Measurements from ENCODE around the gene EFCAB6.

The EFCAB6 gene

GRCh38 chr22:43635101-43635500, 177.0 kb downstream of the EFCAB6 start:
- DNase-seq (ENCODE audit: low spot score) = no peak
- TF ChIP-seq, protein P1, sequence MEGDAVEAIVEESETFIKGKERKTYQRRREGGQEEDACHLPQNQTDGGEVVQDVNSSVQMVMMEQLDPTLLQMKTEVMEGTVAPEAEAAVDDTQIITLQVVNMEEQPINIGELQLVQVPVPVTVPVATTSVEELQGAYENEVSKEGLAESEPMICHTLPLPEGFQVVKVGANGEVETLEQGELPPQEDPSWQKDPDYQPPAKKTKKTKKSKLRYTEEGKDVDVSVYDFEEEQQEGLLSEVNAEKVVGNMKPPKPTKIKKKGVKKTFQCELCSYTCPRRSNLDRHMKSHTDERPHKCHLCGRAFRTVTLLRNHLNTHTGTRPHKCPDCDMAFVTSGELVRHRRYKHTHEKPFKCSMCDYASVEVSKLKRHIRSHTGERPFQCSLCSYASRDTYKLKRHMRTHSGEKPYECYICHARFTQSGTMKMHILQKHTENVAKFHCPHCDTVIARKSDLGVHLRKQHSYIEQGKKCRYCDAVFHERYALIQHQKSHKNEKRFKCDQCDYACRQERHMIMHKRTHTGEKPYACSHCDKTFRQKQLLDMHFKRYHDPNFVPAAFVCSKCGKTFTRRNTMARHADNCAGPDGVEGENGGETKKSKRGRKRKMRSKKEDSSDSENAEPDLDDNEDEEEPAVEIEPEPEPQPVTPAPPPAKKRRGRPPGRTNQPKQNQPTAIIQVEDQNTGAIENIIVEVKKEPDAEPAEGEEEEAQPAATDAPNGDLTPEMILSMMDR (IDR thresholded peaks at IDR 0.05; ENCODE audit: extremely low read depth, insufficient read depth, missing control alignments) = no peak
- in situ Hi-C loops (cut with MboI; ENCODE audit: low pct_unique_long_range_greater_than_20kb, low sequenced_read_pairs, unreplicated experiment) = no loop called here

GRCh38 chr22:43634316-43634715, 177.8 kb downstream of the EFCAB6 start:
- no peak for DNase-seq (ENCODE audit: low spot score)
- in situ Hi-C loops (cut with MboI; ENCODE audit: low pct_unique_long_range_greater_than_20kb, low sequenced_read_pairs, unreplicated experiment) = no loop called here
- TF ChIP-seq, protein P1 (IDR thresholded peaks at IDR 0.05; ENCODE audit: extremely low read depth, insufficient read depth, missing control alignments) = no peak

GRCh38 chr22:43633631-43634285, 178.3 kb downstream of the EFCAB6 start:
- in situ Hi-C loops (cut with MboI; ENCODE audit: low pct_unique_long_range_greater_than_20kb, low sequenced_read_pairs, unreplicated experiment) = no loop called here
- TF ChIP-seq, protein P1 (IDR thresholded peaks at IDR 0.05; ENCODE audit: extremely low read depth, insufficient read depth, missing control alignments) = no peak
- no peak for DNase-seq (ENCODE audit: low spot score)

- TF ChIP-seq, protein P1 (IDR thresholded peaks at IDR 0.05; ENCODE audit: extremely low read depth, insufficient read depth, missing control alignments) = no peak
- in situ Hi-C loops (cut with MboI; ENCODE audit: low pct_unique_long_range_greater_than_20kb, low sequenced_read_pairs, unreplicated experiment) = no loop called here
Observed at GRCh38 chr22:43631846-43632245, 180.3 kb downstream of the EFCAB6 start.

GRCh38 chr22:43631201-43631600, 180.9 kb downstream of the EFCAB6 start:
- in situ Hi-C loops (cut with MboI; ENCODE audit: low pct_unique_long_range_greater_than_20kb, low sequenced_read_pairs, unreplicated experiment) = no loop called here
- DNase-seq (ENCODE audit: low spot score) = no peak
- TF ChIP-seq, protein P1 (IDR thresholded peaks at IDR 0.05; ENCODE audit: extremely low read depth, insufficient read depth, missing control alignments) = no peak

More at GRCh38 chr22:43631846-43632245, 180.3 kb downstream of the EFCAB6 start:
- DNase-seq (ENCODE audit: low spot score) = no peak

DNA sequence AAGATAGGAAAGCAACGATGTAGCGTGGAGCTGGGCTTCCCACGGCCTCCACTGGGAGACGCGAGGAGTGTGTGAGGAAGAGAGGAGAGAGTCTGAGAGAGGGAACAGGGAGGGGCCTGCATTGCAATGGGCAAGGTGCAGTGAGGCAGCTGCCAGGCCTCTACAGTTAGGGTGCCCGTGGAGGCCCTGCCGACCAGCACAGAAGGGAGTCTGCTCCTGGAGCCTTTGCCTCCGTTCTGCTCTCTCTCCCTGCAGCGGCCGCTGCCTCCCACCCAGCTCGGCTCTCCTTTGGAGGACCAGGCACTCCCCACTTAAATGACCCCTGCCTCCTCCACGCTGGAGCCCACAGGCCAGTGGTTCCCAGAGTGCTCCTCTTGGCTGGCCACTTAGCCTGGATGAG, 181.7 kb downstream of the EFCAB6 start:
- TF ChIP-seq, protein P1 (IDR thresholded peaks at IDR 0.05; ENCODE audit: extremely low read depth, insufficient read depth, missing control alignments) = no peak
- in situ Hi-C loops (cut with MboI; ENCODE audit: low pct_unique_long_range_greater_than_20kb, low sequenced_read_pairs, unreplicated experiment) = no loop called here
- DNase-seq (ENCODE audit: low spot score) = no peak
